Neural crest cell (in vitro differentiated cells): ENCODE data around the gene NKAIN1. TPM values are rescaled to one million over a fixed set of nuclear protein-coding genes. Genes with fewer than 3 reads are reported as not detected.

Source experiments
- DNase-seq: peaks from one replicate; pipeline ENCODE4 v3.0.0; 2021; ENCODE audit warnings: low read depth, mixed read lengths, low spot score
- H3K27ac Mint-ChIP-seq: one replicate; pipeline ENCODE4 v1.8.0; 2021; ENCODE audit warnings: mild to moderate bottlenecking, mixed read lengths; ENCODE audit not compliant: unreplicated experiment
- H3K27me3 Mint-ChIP-seq: 2 replicates; pipeline ENCODE4 v1.8.0; 2021; ENCODE audit warnings: low read depth, mild to moderate bottlenecking, mixed read lengths
- H3K36me3 Mint-ChIP-seq: 2 replicates; pipeline ENCODE4 v1.8.0; 2021; ENCODE audit warnings: low read depth, mild to moderate bottlenecking, mixed read lengths
- H3K4me1 Mint-ChIP-seq: 2 replicates; pipeline ENCODE4 v1.8.0; 2021; ENCODE audit warnings: mixed read lengths
- H3K4me3 Mint-ChIP-seq: one replicate; pipeline ENCODE4 v1.8.0; 2021; ENCODE audit warnings: mild to moderate bottlenecking, mixed read lengths
- H3K9me3 Mint-ChIP-seq: 2 replicates; pipeline ENCODE4 v1.8.0; 2021; ENCODE audit warnings: mixed read lengths
- CTCF ChIP-seq: fragments of 200-600 bp; sonication (generic); conservative IDR thresholded peaks from 2 replicates; pipeline ENCODE4 v1.5.0; 2021; ENCODE audit warnings: antibody characterized with exemption, mild to moderate bottlenecking
- total RNA-seq: library from RNA; stranded (reverse); gene quantifications from 2 replicates; pipeline ENCODE4 v1.2.1, GENCODE V29; 2021

Gene NKAIN1
- total RNA-seq, 1 donor from 2014 or later, result 73.2 TPM

GRCh38 chr1:31227891-31228568 lies 11.7 kb downstream of the NKAIN1 start:
- Mint-ChIP-seq H3K36me3 (no peaks in the 10 kb centered on the region), H3K4me3 (no peak overlapping the region), H3K4me1 (peaks cover 29% of the 10 kb centered on the region), H3K27ac (no peak overlapping the region), H3K9me3 (no peaks in the 10 kb centered on the region), H3K27me3 (no peaks in the 10 kb centered on the region)
- DNase-seq, result peak; percentile 20
- TF ChIP-seq CTCF, result no peak

GRCh38 chr1:31224068-31224467 lies 15.6 kb downstream of the NKAIN1 start:
- TF ChIP-seq CTCF, result no peak
- no peaks in the 10 kb centered on the region for H3K36me3 Mint-ChIP-seq
- peak overlapping the region; percentile 27 for H3K27ac Mint-ChIP-seq
- peaks cover 31% of the 10 kb centered on the region for H3K4me1 Mint-ChIP-seq
- no peak for DNase-seq
- H3K9me3 Mint-ChIP-seq, result no peaks in the 10 kb centered on the region
- no peak overlapping the region for H3K4me3 Mint-ChIP-seq
- H3K27me3 Mint-ChIP-seq, result no peaks in the 10 kb centered on the region

GRCh38 chr1:31222176-31222575 lies 17.5 kb downstream of the NKAIN1 start:
- no peaks in the 10 kb centered on the region for H3K27me3 Mint-ChIP-seq
- H3K36me3 Mint-ChIP-seq, result no peaks in the 10 kb centered on the region
- peaks cover 21% of the 10 kb centered on the region for H3K4me1 Mint-ChIP-seq
- DNase-seq, result no peak
- H3K27ac Mint-ChIP-seq, result peak overlapping the region; percentile 71
- H3K9me3 Mint-ChIP-seq, result no peaks in the 10 kb centered on the region
- H3K4me3 Mint-ChIP-seq, result no peak overlapping the region
- no peak for TF ChIP-seq CTCF

GRCh38 chr1:31221072-31221471 lies 18.6 kb downstream of the NKAIN1 start:
- no peak overlapping the region for H3K4me3 Mint-ChIP-seq
- peak overlapping the region; percentile 3 for H3K27ac Mint-ChIP-seq
- peaks cover 25% of the 10 kb centered on the region for H3K4me1 Mint-ChIP-seq
- TF ChIP-seq CTCF, result no peak
- H3K27me3 Mint-ChIP-seq, result no peaks in the 10 kb centered on the region
- H3K36me3 Mint-ChIP-seq, result no peaks in the 10 kb centered on the region
- no peaks in the 10 kb centered on the region for H3K9me3 Mint-ChIP-seq
- DNase-seq, result no peak

GRCh38 chr1:31219489-31219888 lies 20.2 kb downstream of the NKAIN1 start:
- no peaks in the 10 kb centered on the region for H3K36me3 Mint-ChIP-seq
- peaks cover 40% of the 10 kb centered on the region for H3K4me1 Mint-ChIP-seq
- H3K27ac Mint-ChIP-seq, result no peak overlapping the region
- H3K9me3 Mint-ChIP-seq, result no peaks in the 10 kb centered on the region
- no peak for TF ChIP-seq CTCF
- DNase-seq, result no peak
- no peaks in the 10 kb centered on the region for H3K27me3 Mint-ChIP-seq
- H3K4me3 Mint-ChIP-seq, result no peak overlapping the region
